ENCODE measurements around the gene OR52E4. TPM values are rescaled to one million over a fixed set of nuclear protein-coding genes. Genes with fewer than 3 reads are reported as not detected.

The OR52E4 gene
- polyA plus RNA-seq, 1 donor (not counting 4 experiments of a cell fraction or from before 2014, with no cell fraction given) = not detected

DNA sequence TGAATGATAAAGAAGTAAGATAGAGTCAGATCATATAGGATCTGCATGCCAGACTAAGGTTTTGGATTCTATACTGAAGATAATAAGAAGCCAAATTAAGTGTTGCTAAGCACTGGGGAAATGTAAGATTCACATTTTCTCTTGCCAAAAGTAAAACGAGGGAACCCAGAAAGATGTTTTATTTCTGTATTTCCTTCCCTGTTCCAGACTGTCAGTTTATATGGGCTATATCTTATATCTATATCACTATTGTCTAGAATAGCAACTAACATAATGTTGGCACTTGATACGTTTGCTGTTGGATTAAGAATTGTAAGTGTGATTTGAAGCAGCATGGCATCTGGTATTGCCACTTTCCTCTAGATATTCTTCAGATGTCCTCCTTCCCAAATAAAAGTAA lies 47.0 kb upstream of the OR52E4 start:
- Histone ChIP-seq H3K4me2 (ENCODE audit: control insufficient read depth, extremely low read depth, insufficient read depth, low read depth, low read length) (no peak overlapping the region), H3K27me3 (ENCODE audit: control insufficient read depth, extremely low read depth, insufficient read depth, low read length) (no peaks in the 10 kb centered on the region), H3K79me2 (ENCODE audit: control insufficient read depth, insufficient read depth, low read length) (no peaks in the 10 kb centered on the region), H4K20me1 (ENCODE audit: control insufficient read depth, extremely low read depth, insufficient read depth, low read length) (no peaks in the 10 kb centered on the region), H3K9me3 (ENCODE audit: control insufficient read depth, low read depth, low read length) (no peaks in the 10 kb centered on the region), H3K4me1 (ENCODE audit: control insufficient read depth, extremely low read depth, insufficient read depth, low read length) (no peaks in the 10 kb centered on the region), H3K27ac (ENCODE audit: control insufficient read depth, insufficient read depth, low read length) (no peak overlapping the region), H3K9ac (ENCODE audit: control insufficient read depth, extremely low read depth, insufficient read depth, low read length) (no peak overlapping the region), H3K4me3 (ENCODE audit: control insufficient read depth in 2 of 3, extremely low read depth in 1 of 3, insufficient read depth in 2 of 3, low read depth in 1 of 3, low read length in 3 of 3) (no peak overlapping the region), H3K36me3 (ENCODE audit: control insufficient read depth in 2 of 2, extremely low read depth in 1 of 2, insufficient read depth in 2 of 2, low read length in 2 of 2) (no peaks in the 10 kb centered on the region), H2AFZ (ENCODE audit: control insufficient read depth, low read length) (no peak overlapping the region), H3K9me1 (ENCODE audit: control insufficient read depth, extremely low read depth, insufficient read depth, low read length) (no peaks in the 10 kb centered on the region)
- no peak for FAIRE-seq
- no peak for TF ChIP-seq CTCF (optimal IDR thresholded peaks at IDR 0.05 in 1 of 3, IDR thresholded peaks at IDR 0.05 in 1 of 3, conservative IDR thresholded peaks at IDR 0.05 in 1 of 3; ENCODE audit: extremely low read depth in 1 of 3, insufficient read depth in 2 of 3, low read length in 3 of 3)
- DNase-seq (ENCODE audit: low read depth, low spot score) = no peak
- dilution Hi-C loops (cut with MboI; ENCODE audit: extremely low pct_ligation_motif_present, low sequenced_read_pairs) = no loop called here

DNA sequence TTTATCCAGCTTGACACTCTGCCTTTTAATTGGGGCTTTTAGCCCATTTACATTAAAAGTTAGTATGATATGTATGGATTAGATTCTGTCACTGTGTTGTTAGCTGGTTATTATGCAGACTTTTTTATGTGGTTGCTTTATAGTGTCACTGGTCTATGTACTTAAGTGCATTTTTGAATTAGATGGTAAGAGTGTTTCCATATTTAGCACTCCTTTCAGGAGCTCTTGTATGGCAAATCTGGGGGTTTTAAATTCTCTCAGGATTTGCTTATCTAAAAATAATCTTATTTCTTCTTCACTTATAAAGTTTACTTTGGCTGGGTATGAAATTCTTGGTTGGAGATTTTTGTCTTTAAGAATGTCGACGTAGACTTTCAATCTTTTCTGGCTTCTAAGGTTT lies 42.7 kb upstream of the OR52E4 start:
- no peaks in the 10 kb centered on the region for H3K4me1 ChIP-seq (ENCODE audit: control insufficient read depth, extremely low read depth, insufficient read depth, low read length)
- no peaks in the 10 kb centered on the region for H3K36me3 ChIP-seq (ENCODE audit: control insufficient read depth in 2 of 2, extremely low read depth in 1 of 2, insufficient read depth in 2 of 2, low read length in 2 of 2)
- no peak overlapping the region for H2AFZ ChIP-seq (ENCODE audit: control insufficient read depth, low read length)
- no peaks in the 10 kb centered on the region for H3K27me3 ChIP-seq (ENCODE audit: control insufficient read depth, extremely low read depth, insufficient read depth, low read length)
- no peaks in the 10 kb centered on the region for H3K9me3 ChIP-seq (ENCODE audit: control insufficient read depth, low read depth, low read length)
- no peaks in the 10 kb centered on the region for H3K79me2 ChIP-seq (ENCODE audit: control insufficient read depth, insufficient read depth, low read length)
- H3K9ac ChIP-seq (ENCODE audit: control insufficient read depth, extremely low read depth, insufficient read depth, low read length) = no peak overlapping the region
- no peak overlapping the region for H3K4me2 ChIP-seq (ENCODE audit: control insufficient read depth, extremely low read depth, insufficient read depth, low read depth, low read length)
- no peak overlapping the region for H3K4me3 ChIP-seq (ENCODE audit: control insufficient read depth in 2 of 3, extremely low read depth in 1 of 3, insufficient read depth in 2 of 3, low read depth in 1 of 3, low read length in 3 of 3)
- DNase-seq (ENCODE audit: low read depth, low spot score) (no peak), FAIRE-seq (no peak)
- no peaks in the 10 kb centered on the region for H3K9me1 ChIP-seq (ENCODE audit: control insufficient read depth, extremely low read depth, insufficient read depth, low read length)
- H4K20me1 ChIP-seq (ENCODE audit: control insufficient read depth, extremely low read depth, insufficient read depth, low read length) = no peaks in the 10 kb centered on the region
- TF ChIP-seq CTCF (optimal IDR thresholded peaks at IDR 0.05 in 1 of 3, IDR thresholded peaks at IDR 0.05 in 1 of 3, conservative IDR thresholded peaks at IDR 0.05 in 1 of 3; ENCODE audit: extremely low read depth in 1 of 3, insufficient read depth in 2 of 3, low read length in 3 of 3) (no peak), EZH2 (IDR thresholded peaks at IDR 0.05; ENCODE audit: low read length) (no peak)
- dilution Hi-C loops (cut with MboI; ENCODE audit: extremely low pct_ligation_motif_present, low sequenced_read_pairs) = no loop called here
- no peak overlapping the region for H3K27ac ChIP-seq (ENCODE audit: control insufficient read depth, insufficient read depth, low read length)

Measured in keratinocyte (primary cell).